GM12878 (cell line): ENCODE data around the gene AMIGO2.

ENCODE experiments used
- CBFB ChIP-seq: IDR thresholded peaks from 2 replicates; pipeline ENCODE4 v1.6.1; 2016; ENCODE audit warnings: antibody characterized with exemption, low read depth
- CTCF ChIP-seq, 3 experiments: IDR thresholded peaks in 2 of 3; conservative IDR thresholded peaks in 1 of 3; 2 replicates each; pipeline ENCODE4 v1.5.1; 2011; ENCODE audit warnings: low read depth in 3 of 3, low read length in 3 of 3, mild to moderate bottlenecking in 3 of 3, control low read depth in 2 of 3, moderate library complexity in 2 of 3, inconsistent platforms in 1 of 3, mixed read lengths in 1 of 3; ENCODE audit not compliant: control insufficient read depth in 2 of 3, insufficient read depth in 1 of 3; ENCODE audit errors: extremely low read depth in 1 of 3
- EGR1 ChIP-seq, 2 experiments: IDR thresholded peaks; 1 replicate in 1 of 2; 2 replicates in 1 of 2; pipeline ENCODE4 v1.6.1; 2011 to 2012; ENCODE audit warnings: low read depth in 2 of 2, low read length in 2 of 2, borderline replicate concordance in 1 of 2, mild to moderate bottlenecking in 1 of 2, moderate library complexity in 1 of 2
- FOS ChIP-seq: IDR thresholded peaks from 3 replicates; pipeline ENCODE4 v1.6.1; 2011; ENCODE audit warnings: borderline replicate concordance; ENCODE audit not compliant: insufficient read length; ENCODE audit errors: extremely low read depth
- POLR2A ChIP-seq: IDR thresholded peaks from 2 replicates; pipeline ENCODE4 v1.6.1; 2011; ENCODE audit warnings: low read depth, mild to moderate bottlenecking, low read length
- POLR2AphosphoS2 ChIP-seq: IDR thresholded peaks from 2 replicates; pipeline ENCODE4 v1.6.1; 2011; ENCODE audit warnings: low read depth, mild to moderate bottlenecking, low read length, improper control_type of control experiment, moderate library complexity
- RAD21 ChIP-seq: IDR thresholded peaks from 2 replicates; pipeline ENCODE4 v1.6.1; 2011; ENCODE audit warnings: mild to moderate bottlenecking, low read depth, low read length, moderate library complexity; ENCODE audit not compliant: insufficient read depth
- SIX5 ChIP-seq: IDR thresholded peaks from 2 replicates; pipeline ENCODE4 v1.6.1; 2011; ENCODE audit warnings: mild to moderate bottlenecking, low read depth, low read length, moderate library complexity; ENCODE audit not compliant: severe bottlenecking
- SP1 ChIP-seq: IDR thresholded peaks from one replicate; pipeline ENCODE4 v1.6.1; 2011; ENCODE audit warnings: low read depth, low read length
- TF ChIP-seq, protein P1 (sequence below): IDR thresholded peaks from 2 replicates; pipeline ENCODE4 v1.6.1; 2012; ENCODE audit warnings: improper control_type of control experiment, low read depth, low read length; ENCODE audit not compliant: insufficient replicate concordance

DNA sequence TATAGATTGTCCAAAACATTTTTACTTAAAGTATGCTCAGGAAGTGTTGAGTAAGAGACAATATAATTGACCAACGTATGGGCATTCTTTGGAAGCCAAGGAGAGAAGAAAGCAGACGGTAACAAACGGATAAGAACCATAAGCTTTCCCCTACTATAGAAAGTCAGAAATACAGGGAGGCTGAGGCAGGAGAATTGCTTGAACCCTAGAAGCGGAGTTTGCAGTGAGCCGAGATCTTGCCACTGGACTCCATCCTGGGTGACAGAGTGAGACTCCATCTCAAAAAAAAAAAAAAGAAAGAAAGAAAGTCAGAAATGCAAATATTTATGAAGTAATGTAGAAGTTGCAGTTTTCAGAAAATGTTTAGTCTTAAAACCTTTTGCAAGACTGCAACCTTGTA is 51.6 kb downstream of the AMIGO2 start:
- no peak for TF ChIP-seq CBFB
- no peak for TF ChIP-seq SIX5
- TF ChIP-seq POLR2A, result no peak
- no peak for TF ChIP-seq CTCF (IDR thresholded peaks at IDR 0.05 in 2 of 3, conservative IDR thresholded peaks at IDR 0.05 in 1 of 3; ENCODE audit: control insufficient read depth in 2 of 3, extremely low read depth in 1 of 3, insufficient read depth in 1 of 3, low read depth in 3 of 3, low read length in 3 of 3)
- no peak for TF ChIP-seq FOS
- TF ChIP-seq EGR1 (IDR thresholded peaks at IDR 0.05; ENCODE audit: borderline replicate concordance in 1 of 2, low read depth in 2 of 2, low read length in 2 of 2), result no peak
- TF ChIP-seq, protein P1, sequence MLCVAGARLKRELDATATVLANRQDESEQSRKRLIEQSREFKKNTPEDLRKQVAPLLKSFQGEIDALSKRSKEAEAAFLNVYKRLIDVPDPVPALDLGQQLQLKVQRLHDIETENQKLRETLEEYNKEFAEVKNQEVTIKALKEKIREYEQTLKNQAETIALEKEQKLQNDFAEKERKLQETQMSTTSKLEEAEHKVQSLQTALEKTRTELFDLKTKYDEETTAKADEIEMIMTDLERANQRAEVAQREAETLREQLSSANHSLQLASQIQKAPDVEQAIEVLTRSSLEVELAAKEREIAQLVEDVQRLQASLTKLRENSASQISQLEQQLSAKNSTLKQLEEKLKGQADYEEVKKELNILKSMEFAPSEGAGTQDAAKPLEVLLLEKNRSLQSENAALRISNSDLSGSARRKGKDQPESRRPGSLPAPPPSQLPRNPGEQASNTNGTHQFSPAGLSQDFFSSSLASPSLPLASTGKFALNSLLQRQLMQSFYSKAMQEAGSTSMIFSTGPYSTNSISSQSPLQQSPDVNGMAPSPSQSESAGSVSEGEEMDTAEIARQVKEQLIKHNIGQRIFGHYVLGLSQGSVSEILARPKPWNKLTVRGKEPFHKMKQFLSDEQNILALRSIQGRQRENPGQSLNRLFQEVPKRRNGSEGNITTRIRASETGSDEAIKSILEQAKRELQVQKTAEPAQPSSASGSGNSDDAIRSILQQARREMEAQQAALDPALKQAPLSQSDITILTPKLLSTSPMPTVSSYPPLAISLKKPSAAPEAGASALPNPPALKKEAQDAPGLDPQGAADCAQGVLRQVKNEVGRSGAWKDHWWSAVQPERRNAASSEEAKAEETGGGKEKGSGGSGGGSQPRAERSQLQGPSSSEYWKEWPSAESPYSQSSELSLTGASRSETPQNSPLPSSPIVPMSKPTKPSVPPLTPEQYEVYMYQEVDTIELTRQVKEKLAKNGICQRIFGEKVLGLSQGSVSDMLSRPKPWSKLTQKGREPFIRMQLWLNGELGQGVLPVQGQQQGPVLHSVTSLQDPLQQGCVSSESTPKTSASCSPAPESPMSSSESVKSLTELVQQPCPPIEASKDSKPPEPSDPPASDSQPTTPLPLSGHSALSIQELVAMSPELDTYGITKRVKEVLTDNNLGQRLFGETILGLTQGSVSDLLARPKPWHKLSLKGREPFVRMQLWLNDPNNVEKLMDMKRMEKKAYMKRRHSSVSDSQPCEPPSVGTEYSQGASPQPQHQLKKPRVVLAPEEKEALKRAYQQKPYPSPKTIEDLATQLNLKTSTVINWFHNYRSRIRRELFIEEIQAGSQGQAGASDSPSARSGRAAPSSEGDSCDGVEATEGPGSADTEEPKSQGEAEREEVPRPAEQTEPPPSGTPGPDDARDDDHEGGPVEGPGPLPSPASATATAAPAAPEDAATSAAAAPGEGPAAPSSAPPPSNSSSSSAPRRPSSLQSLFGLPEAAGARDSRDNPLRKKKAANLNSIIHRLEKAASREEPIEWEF, result no peak
- no peak for TF ChIP-seq SP1
- TF ChIP-seq POLR2AphosphoS2, result no peak
- TF ChIP-seq RAD21, result no peak
